Measurements from ENCODE around the gene INSM1. TPM values are rescaled to one million over a fixed set of nuclear protein-coding genes. Genes with fewer than 3 reads are reported as not detected.
A peak's percentile ranks its signal among the peaks of the same experiment; 100 is the strongest.

Gene INSM1
- total RNA-seq, 1 donor from 2014 or later = not detected

- no peak for DNase-seq (ENCODE audit: low spot score)
- H3K36me3 Mint-ChIP-seq (ENCODE audit: low read depth, unreplicated experiment) = peaks cover under 1% of the 10 kb centered on the region
- no peak for TF ChIP-seq CTCF (IDR thresholded peaks at IDR 0.05; ENCODE audit: unreplicated experiment)
- H3K27ac Mint-ChIP-seq (ENCODE audit: unreplicated experiment) = no peak overlapping the region
- H3K9me3 Mint-ChIP-seq (ENCODE audit: unreplicated experiment) = peaks cover 1% of the 10 kb centered on the region
- peaks cover 20% of the 10 kb centered on the region for H3K27me3 Mint-ChIP-seq (ENCODE audit: unreplicated experiment)
- H3K4me3 Mint-ChIP-seq (ENCODE audit: unreplicated experiment) = no peak overlapping the region
- peaks cover 3% of the 10 kb centered on the region for H3K4me1 Mint-ChIP-seq (ENCODE audit: unreplicated experiment)
These were observed 8.3 kb upstream of the INSM1 start for GRCh38 chr20:20359628-20360027.

GRCh38 chr20:20360464-20360863 is 7.4 kb upstream of the INSM1 start:
- no peak overlapping the region for H3K4me3 Mint-ChIP-seq (ENCODE audit: unreplicated experiment)

GRCh38 chr20:20362774-20363433 is 5.0 kb upstream of the INSM1 start:
- H3K4me3 Mint-ChIP-seq (ENCODE audit: unreplicated experiment) = no peak overlapping the region
- peak; percentile 32 for DNase-seq (ENCODE audit: low spot score)
- peaks cover 5% of the 10 kb centered on the region for H3K4me1 Mint-ChIP-seq (ENCODE audit: unreplicated experiment)

More at GRCh38 chr20:20360464-20360863, 7.4 kb upstream of the INSM1 start:
- DNase-seq (ENCODE audit: low spot score) = peak; percentile 62
- H3K9me3 Mint-ChIP-seq (ENCODE audit: unreplicated experiment) = no peaks in the 10 kb centered on the region
- H3K4me1 Mint-ChIP-seq (ENCODE audit: unreplicated experiment) = peaks cover 3% of the 10 kb centered on the region
- H3K27ac Mint-ChIP-seq (ENCODE audit: unreplicated experiment) = no peak overlapping the region
- H3K27me3 Mint-ChIP-seq (ENCODE audit: unreplicated experiment) = peaks cover 21% of the 10 kb centered on the region
- no peaks in the 10 kb centered on the region for H3K36me3 Mint-ChIP-seq (ENCODE audit: low read depth, unreplicated experiment)
- peak; percentile 67 for TF ChIP-seq CTCF (IDR thresholded peaks at IDR 0.05; ENCODE audit: unreplicated experiment)

GRCh38 chr20:20363434-20363798 is 4.5 kb upstream of the INSM1 start:
- no peak for DNase-seq (ENCODE audit: low spot score)
- H3K27me3 Mint-ChIP-seq (ENCODE audit: unreplicated experiment) = peaks cover 26% of the 10 kb centered on the region
- H3K4me1 Mint-ChIP-seq (ENCODE audit: unreplicated experiment) = peaks cover 5% of the 10 kb centered on the region
- TF ChIP-seq CTCF (IDR thresholded peaks at IDR 0.05; ENCODE audit: unreplicated experiment) = no peak
- no peak overlapping the region for H3K27ac Mint-ChIP-seq (ENCODE audit: unreplicated experiment)
- H3K36me3 Mint-ChIP-seq (ENCODE audit: low read depth, unreplicated experiment) = no peaks in the 10 kb centered on the region
- no peaks in the 10 kb centered on the region for H3K9me3 Mint-ChIP-seq (ENCODE audit: unreplicated experiment)
- H3K4me3 Mint-ChIP-seq (ENCODE audit: unreplicated experiment) = no peak overlapping the region

More at GRCh38 chr20:20362774-20363433, 5.0 kb upstream of the INSM1 start:
- Mint-ChIP-seq H3K27ac (ENCODE audit: unreplicated experiment) (no peak overlapping the region), H3K9me3 (ENCODE audit: unreplicated experiment) (no peaks in the 10 kb centered on the region), H3K27me3 (ENCODE audit: unreplicated experiment) (peaks cover 26% of the 10 kb centered on the region), H3K36me3 (ENCODE audit: low read depth, unreplicated experiment) (no peaks in the 10 kb centered on the region)
- no peak for TF ChIP-seq CTCF (IDR thresholded peaks at IDR 0.05; ENCODE audit: unreplicated experiment)

- DNase-seq (ENCODE audit: low spot score) = peak; percentile 26
- Mint-ChIP-seq H3K27ac (ENCODE audit: unreplicated experiment) (no peak overlapping the region), H3K4me1 (ENCODE audit: unreplicated experiment) (peaks cover 5% of the 10 kb centered on the region), H3K27me3 (ENCODE audit: unreplicated experiment) (peaks cover 26% of the 10 kb centered on the region), H3K4me3 (ENCODE audit: unreplicated experiment) (no peak overlapping the region), H3K36me3 (ENCODE audit: low read depth, unreplicated experiment) (no peaks in the 10 kb centered on the region), H3K9me3 (ENCODE audit: unreplicated experiment) (no peaks in the 10 kb centered on the region)
- no peak for TF ChIP-seq CTCF (IDR thresholded peaks at IDR 0.05; ENCODE audit: unreplicated experiment)
These were observed 3.9 kb upstream of the INSM1 start for GRCh38 chr20:20363799-20364592.

Data from endothelial cell (in vitro differentiated cells).